GM12874 (cell line): ENCODE measurements around the gene CHTF18.

ENCODE experiments used
- TF ChIP-seq, protein P1 (sequence below): IDR thresholded peaks from 2 replicates; pipeline ENCODE4 v1.5.1; 2011; ENCODE audit warnings: low read depth, mild to moderate bottlenecking, control low read depth, low read length, moderate library complexity; ENCODE audit not compliant: insufficient read depth

Gene CHTF18

GRCh38 chr16:792221-792995 lies 4.0 kb downstream of the CHTF18 start:
- TF ChIP-seq, protein P1, sequence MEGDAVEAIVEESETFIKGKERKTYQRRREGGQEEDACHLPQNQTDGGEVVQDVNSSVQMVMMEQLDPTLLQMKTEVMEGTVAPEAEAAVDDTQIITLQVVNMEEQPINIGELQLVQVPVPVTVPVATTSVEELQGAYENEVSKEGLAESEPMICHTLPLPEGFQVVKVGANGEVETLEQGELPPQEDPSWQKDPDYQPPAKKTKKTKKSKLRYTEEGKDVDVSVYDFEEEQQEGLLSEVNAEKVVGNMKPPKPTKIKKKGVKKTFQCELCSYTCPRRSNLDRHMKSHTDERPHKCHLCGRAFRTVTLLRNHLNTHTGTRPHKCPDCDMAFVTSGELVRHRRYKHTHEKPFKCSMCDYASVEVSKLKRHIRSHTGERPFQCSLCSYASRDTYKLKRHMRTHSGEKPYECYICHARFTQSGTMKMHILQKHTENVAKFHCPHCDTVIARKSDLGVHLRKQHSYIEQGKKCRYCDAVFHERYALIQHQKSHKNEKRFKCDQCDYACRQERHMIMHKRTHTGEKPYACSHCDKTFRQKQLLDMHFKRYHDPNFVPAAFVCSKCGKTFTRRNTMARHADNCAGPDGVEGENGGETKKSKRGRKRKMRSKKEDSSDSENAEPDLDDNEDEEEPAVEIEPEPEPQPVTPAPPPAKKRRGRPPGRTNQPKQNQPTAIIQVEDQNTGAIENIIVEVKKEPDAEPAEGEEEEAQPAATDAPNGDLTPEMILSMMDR, result no peak

DNA sequence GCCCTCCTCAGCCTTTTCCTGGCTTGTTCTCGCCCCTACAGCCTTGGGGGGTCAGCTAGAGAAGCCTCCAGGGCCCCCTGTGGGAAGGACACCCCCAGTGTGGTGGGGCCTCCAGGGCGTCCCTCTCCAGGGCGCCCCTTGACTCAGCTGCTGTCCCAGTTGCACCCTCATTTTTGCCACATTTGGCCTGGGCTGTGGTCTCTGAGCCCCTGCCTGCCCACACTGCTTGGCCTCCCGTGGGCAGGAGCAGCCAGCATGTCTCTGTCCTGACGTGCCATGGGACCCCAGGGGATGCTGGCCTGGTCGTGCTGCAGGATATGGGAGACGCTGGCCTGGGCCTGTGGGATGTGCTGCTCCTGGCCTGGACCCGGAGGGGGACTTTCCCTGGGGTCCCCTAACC lies 5.0 kb downstream of the CHTF18 start:
- TF ChIP-seq, protein P1, result no peak

- TF ChIP-seq, protein P1, result no peak
These were observed 5.8 kb downstream of the CHTF18 start for GRCh38 chr16:794091-794822.

DNA sequence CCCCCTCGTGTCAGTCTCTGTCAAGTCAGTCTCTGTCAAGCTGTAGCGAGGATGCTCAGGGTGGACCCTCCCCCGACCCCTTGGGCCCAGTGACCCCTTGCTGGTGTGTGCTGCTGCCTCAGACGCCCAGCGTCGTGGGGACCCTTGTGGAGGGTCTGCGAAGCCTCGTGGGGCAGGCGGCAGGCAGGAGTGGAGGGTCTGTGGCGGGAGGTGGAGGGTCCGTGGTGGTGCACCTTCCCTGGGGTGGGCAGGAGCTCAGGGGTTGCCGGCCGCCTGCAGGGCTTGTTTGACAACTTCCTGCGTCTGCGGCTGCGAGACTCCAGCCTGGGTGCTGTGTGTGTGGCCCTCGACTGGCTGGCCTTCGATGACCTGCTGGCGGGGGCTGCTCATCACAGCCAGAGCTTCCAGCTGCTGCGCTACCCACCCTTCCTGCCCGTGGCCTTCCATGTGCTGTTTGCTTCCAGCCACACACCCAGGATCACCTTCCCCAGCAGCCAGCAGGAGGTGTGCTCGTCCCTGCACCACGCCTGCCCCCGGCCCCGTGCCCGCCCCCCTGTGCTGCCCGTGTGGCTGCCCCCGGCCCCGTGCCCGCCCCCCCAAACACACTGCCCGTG lies 6.5 kb downstream of the CHTF18 start:
- TF ChIP-seq, protein P1, result no peak

GRCh38 chr16:795580-796229 lies 7.3 kb downstream of the CHTF18 start:
- TF ChIP-seq, protein P1, result no peak

DNA sequence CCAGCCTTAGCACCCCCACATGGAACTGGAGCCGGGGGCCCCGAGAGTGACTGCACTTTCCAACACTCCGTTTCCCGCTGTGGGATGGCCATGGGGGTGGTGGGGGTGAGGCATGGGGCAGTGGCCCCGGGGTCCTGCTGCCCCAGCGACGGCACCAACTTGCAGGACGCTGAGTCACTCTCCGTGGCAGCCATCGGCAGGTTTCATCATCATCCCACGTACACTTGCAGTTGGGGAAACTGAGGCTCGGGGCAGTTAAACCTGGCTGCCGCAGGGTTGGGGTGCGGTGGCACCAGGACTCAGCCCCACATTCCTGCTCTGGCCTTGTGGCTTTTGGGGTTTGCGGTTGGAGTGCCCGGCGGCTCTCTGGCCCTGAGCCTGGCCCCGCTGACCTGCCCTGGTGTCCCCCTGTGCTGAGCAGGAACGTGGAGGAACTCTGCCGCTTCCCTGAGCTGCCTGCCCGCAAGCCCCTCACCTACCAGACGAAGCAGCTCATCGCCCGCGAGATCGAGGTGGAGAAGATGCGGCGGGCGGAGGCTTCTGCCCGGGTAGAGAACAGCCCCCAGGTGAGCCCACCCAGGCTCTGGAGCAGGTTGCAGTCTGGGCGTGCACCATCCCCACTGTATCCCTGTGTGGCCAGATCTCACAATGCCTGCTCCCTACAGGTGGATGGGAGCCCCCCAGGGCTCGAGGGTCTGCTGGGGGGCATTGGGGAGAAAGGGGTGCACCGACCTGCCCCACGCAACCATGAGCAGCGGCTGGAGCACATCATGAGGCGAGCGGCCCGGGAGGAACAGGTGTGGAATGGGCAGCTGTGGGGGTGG lies 8.1 kb downstream of the CHTF18 start:
- TF ChIP-seq, protein P1, result no peak
